GM15510 (cell line): ENCODE results near the gene MROH2A.

ENCODE experiments used
- POLR2A ChIP-seq: IDR thresholded peaks from 3 replicates; pipeline ENCODE4 v1.6.1; 2011; ENCODE audit warnings: borderline replicate concordance; ENCODE audit not compliant: insufficient read length; ENCODE audit errors: extremely low read depth

MROH2A gene

GRCh38 chr2:233778030-233778429, at the start of gene MROH2A:
Gene MROH2A, plus strand, starts transcription at chr2:233778330. Its CDS starts 1,029 bp downstream, at chr2:233779359.
- TF ChIP-seq POLR2A: no peak

GRCh38 chr2:233728723-233729301, 49.3 kb upstream of the MROH2A start, which contains the start of gene UGT1A3:
Gene UGT1A3, plus strand, starts transcription at chr2:233729042. Its CDS starts 85 bp downstream, at chr2:233729127.
- no peak for TF ChIP-seq POLR2A

- TF ChIP-seq POLR2A: no peak
These were observed 37.3 kb upstream of the MROH2A start for GRCh38 chr2:233740870-233741269.

GRCh38 chr2:233743464-233744259, 34.5 kb upstream of the MROH2A start:
- no peak for TF ChIP-seq POLR2A

GRCh38 chr2:233745073-233745755, 32.9 kb upstream of the MROH2A start:
- no peak for TF ChIP-seq POLR2A

- no peak for TF ChIP-seq POLR2A
These were observed 31.5 kb upstream of the MROH2A start for GRCh38 chr2:233746475-233747282.

GRCh38 chr2:233747283-233747544, 30.9 kb upstream of the MROH2A start:
- TF ChIP-seq POLR2A: no peak

GRCh38 chr2:233754872-233755611, 23.1 kb upstream of the MROH2A start:
- TF ChIP-seq POLR2A: no peak

GRCh38 chr2:233756429-233757081, 21.6 kb upstream of the MROH2A start:
- TF ChIP-seq POLR2A: no peak

- TF ChIP-seq POLR2A: no peak
These were observed 20.0 kb upstream of the MROH2A start for GRCh38 chr2:233758141-233758540.

GRCh38 chr2:233758849-233759248, 19.3 kb upstream of the MROH2A start:
- TF ChIP-seq POLR2A: no peak

- no peak for TF ChIP-seq POLR2A
These were observed 18.1 kb upstream of the MROH2A start, which contains the start of gene UGT1A1 for GRCh38 chr2:233760043-233760442. Gene UGT1A1, plus strand, starts transcription at chr2:233760270. Its CDS starts 18 bp downstream, at chr2:233760288.

- TF ChIP-seq POLR2A: no peak
These were observed 16.9 kb upstream of the MROH2A start for GRCh38 chr2:233761040-233761769.
